ENCODE data around the gene CELSR1.

- no peak for TF ChIP-seq CTCF (conservative IDR thresholded peaks at IDR 0.05)
- no peak for TF ChIP-seq EZH2 (IDR thresholded peaks at IDR 0.05; ENCODE audit: low read depth)
These were observed 24.1 kb upstream of the CELSR1 start for GRCh38 chr22:46561435-46561905.
